ENCODE data around the gene WNT4. TPM values are rescaled to one million over a fixed set of nuclear protein-coding genes. Genes with fewer than 3 reads are reported as not detected.

WNT4 gene
- total and polyA plus RNA-seq, 2 donors from 2014 or later = 0.45 to 0.69 TPM

DNA sequence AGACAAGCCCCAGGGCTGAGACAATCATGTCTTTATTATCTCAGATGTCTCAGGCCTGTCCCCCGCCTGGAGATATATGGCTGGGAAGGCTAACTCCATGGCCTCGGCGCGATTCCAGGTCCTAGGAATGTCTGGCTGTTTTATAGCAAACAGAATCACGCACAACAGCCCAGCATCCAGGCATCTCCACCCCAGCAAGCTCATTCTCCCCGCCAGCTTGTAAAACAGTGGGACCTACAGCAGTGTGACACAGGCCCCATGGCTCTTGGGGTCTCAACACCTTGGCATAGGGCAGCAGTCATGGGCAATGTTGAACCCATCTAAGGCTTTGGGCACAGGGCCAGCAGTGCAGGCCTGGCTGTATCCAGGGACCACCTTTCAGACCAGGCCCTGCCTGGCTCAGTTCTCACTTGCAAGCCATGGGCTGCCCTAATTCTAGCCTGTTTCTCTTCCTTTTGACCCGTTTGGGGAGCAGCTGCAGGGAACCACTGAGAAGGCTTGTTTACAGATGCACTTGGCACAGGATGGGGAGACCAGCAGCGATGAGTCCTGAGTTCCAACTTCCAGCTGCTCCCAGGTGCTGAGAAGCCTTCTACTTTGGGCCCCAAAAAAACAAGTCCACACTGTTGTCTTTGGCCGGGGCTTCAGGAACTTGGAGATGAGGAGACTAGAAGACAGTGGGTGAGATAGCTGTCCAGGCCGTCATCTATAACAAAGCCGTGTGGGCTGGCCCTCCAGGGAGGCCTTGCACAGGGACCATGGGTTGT lies 34.4 kb downstream of the WNT4 start:
- H3K4me1 ChIP-seq (ENCODE audit: control insufficient read depth in 2 of 3, insufficient read depth in 2 of 3, low read depth in 1 of 3, low read length in 3 of 3) = peaks cover 0 to 8% (median 4%) of the 10 kb centered on the region in 3 donors
- no peak overlapping the region for H3K4me3 ChIP-seq (ENCODE audit: low read length in 3 of 3)
- no peak for FAIRE-seq
- TF ChIP-seq, protein P1, sequence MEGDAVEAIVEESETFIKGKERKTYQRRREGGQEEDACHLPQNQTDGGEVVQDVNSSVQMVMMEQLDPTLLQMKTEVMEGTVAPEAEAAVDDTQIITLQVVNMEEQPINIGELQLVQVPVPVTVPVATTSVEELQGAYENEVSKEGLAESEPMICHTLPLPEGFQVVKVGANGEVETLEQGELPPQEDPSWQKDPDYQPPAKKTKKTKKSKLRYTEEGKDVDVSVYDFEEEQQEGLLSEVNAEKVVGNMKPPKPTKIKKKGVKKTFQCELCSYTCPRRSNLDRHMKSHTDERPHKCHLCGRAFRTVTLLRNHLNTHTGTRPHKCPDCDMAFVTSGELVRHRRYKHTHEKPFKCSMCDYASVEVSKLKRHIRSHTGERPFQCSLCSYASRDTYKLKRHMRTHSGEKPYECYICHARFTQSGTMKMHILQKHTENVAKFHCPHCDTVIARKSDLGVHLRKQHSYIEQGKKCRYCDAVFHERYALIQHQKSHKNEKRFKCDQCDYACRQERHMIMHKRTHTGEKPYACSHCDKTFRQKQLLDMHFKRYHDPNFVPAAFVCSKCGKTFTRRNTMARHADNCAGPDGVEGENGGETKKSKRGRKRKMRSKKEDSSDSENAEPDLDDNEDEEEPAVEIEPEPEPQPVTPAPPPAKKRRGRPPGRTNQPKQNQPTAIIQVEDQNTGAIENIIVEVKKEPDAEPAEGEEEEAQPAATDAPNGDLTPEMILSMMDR (IDR thresholded peaks at IDR 0.05; ENCODE audit: borderline replicate concordance, extremely low read depth, insufficient read depth) = no peak
- no peak overlapping the region for H3K27ac ChIP-seq (ENCODE audit: low read depth in 2 of 2, low read length in 2 of 2)
- H3K9me3 ChIP-seq (ENCODE audit: control insufficient read depth in 2 of 3, insufficient read depth in 1 of 3, low read length in 3 of 3) = no peaks in the 10 kb centered on the region
- intact Hi-C loops (cut with DNase I) = no loop called here
- peaks cover 0 to 13% (median 0%) of the 10 kb centered on the region in 3 donors for H3K36me3 ChIP-seq (ENCODE audit: control insufficient read depth in 2 of 3, insufficient read depth in 3 of 3, low read length in 3 of 3)
- peak in 4 of 5 donors; percentile 64 to 90 (median 80) for DNase-seq
- no peaks in the 10 kb centered on the region for H3K27me3 ChIP-seq (ENCODE audit: control insufficient read depth, insufficient read depth, low read length)
- H3K9ac ChIP-seq (ENCODE audit: low read length in 3 of 3) = no peak overlapping the region

DNA sequence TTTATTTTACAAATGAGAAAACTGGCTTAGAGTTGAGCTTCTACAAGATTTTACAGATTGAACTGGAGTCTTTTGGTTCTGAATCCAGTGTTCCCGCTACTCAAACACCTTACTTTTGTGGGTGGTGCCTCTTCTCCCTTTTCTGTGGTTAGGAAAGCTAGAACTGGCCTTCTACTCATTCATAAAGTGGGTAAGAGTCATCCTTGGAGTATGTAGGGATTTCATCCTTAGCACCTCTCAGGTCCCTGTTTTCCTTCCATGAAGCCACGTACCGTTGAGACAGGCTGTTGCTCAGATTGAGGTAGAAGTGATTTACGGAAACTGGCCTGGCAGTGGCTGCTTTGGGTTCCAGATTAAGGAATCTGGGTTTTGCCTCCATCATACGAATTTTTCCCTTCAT lies 35.8 kb downstream of the WNT4 start:
- no peak for DNase-seq
- Histone ChIP-seq H3K4me1 (ENCODE audit: control insufficient read depth in 2 of 3, insufficient read depth in 2 of 3, low read depth in 1 of 3, low read length in 3 of 3) (peaks cover 0 to 8% (median 4%) of the 10 kb centered on the region in 3 donors), H3K36me3 (ENCODE audit: control insufficient read depth in 2 of 3, insufficient read depth in 3 of 3, low read length in 3 of 3) (peaks cover 0 to 7% (median 0%) of the 10 kb centered on the region in 3 donors), H3K27me3 (ENCODE audit: control insufficient read depth, insufficient read depth, low read length) (no peaks in the 10 kb centered on the region), H3K4me3 (ENCODE audit: low read length in 3 of 3) (no peak overlapping the region), H3K27ac (ENCODE audit: low read depth in 2 of 2, low read length in 2 of 2) (no peak overlapping the region), H3K9ac (ENCODE audit: low read length in 3 of 3) (no peak overlapping the region), H3K9me3 (ENCODE audit: control insufficient read depth in 2 of 3, insufficient read depth in 1 of 3, low read length in 3 of 3) (no peaks in the 10 kb centered on the region)
- FAIRE-seq = no peak
- intact Hi-C loops (cut with DNase I) = no loop called here
- TF ChIP-seq, protein P1 (IDR thresholded peaks at IDR 0.05; ENCODE audit: borderline replicate concordance, extremely low read depth, insufficient read depth) = no peak

DNA sequence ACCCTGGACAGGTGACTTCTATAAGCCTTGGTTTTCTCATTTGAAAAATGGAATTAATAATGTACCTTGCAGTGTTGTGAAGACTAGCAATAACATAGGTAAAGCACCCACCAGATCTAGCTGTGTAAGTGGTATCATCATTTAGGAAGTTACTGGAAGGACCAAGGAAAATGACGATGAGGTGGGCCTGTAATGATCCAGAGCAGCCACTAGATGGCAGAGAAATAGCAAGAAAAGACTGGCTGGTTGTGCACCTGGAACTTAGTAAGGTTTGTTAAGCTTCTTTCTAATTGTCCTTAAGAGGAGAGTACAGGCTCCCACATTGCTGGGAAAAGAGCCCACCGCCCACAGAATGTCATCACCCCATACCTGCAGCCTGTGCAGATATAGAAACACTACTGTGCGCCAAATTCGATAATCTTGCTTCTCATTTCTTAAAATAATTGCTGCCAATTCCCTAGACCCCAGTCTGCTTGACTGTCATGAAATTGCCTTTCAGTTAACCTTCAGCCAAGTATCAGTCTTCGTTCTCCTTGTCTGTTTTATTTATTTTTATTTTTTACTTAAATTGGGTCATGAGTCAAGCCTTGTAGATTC lies 37.2 kb downstream of the WNT4 start:
- intact Hi-C loops (cut with DNase I) = no loop called here
- H3K4me3 ChIP-seq (ENCODE audit: low read length in 3 of 3) = no peak overlapping the region
- TF ChIP-seq, protein P1 (IDR thresholded peaks at IDR 0.05; ENCODE audit: borderline replicate concordance, extremely low read depth, insufficient read depth) = peak; percentile 76
- peaks cover 0 to 6% (median 0%) of the 10 kb centered on the region in 3 donors for H3K36me3 ChIP-seq (ENCODE audit: control insufficient read depth in 2 of 3, insufficient read depth in 3 of 3, low read length in 3 of 3)
- H3K4me1 ChIP-seq (ENCODE audit: control insufficient read depth in 2 of 3, insufficient read depth in 2 of 3, low read depth in 1 of 3, low read length in 3 of 3) = peaks cover 0 to 4% (median 3%) of the 10 kb centered on the region in 3 donors
- DNase-seq (peak in 3 of 5 donors; percentile 54 to 78 (median 76)), FAIRE-seq (no peak)
- H3K27me3 ChIP-seq (ENCODE audit: control insufficient read depth, insufficient read depth, low read length) = no peaks in the 10 kb centered on the region
- no peaks in the 10 kb centered on the region for H3K9me3 ChIP-seq (ENCODE audit: control insufficient read depth in 2 of 3, insufficient read depth in 1 of 3, low read length in 3 of 3)
- no peak overlapping the region for H3K9ac ChIP-seq (ENCODE audit: low read length in 3 of 3)
- H3K27ac ChIP-seq (ENCODE audit: low read depth in 2 of 2, low read length in 2 of 2) = no peak overlapping the region
